ENCODE results near the gene POMZP3.
"Not testable (repeated sequence)": the region's sequence is repeated elsewhere in the genome, so short reads cannot be mapped to it uniquely, and the experiment has no call there.

Gene POMZP3

GRCh38 chr7:76626989-76627642 lies at the start of gene POMZP3:
POMZP3 (minus strand) TSS chr7:76627279; CDS start chr7:76626064, 1,215 bp downstream.
- DNase-seq, result peak; percentile 62

- not testable (repeated sequence) for DNase-seq
Measured at GRCh38 chr7:76675783-76676182, 48.7 kb upstream of the POMZP3 start.

- not testable (repeated sequence) for DNase-seq
Measured at GRCh38 chr7:76673346-76673745, 46.3 kb upstream of the POMZP3 start.

GRCh38 chr7:76659212-76659611 lies 32.1 kb upstream of the POMZP3 start:
- not testable (repeated sequence) for DNase-seq

GRCh38 chr7:76656425-76656824 lies 29.3 kb upstream of the POMZP3 start:
- DNase-seq, result not testable (repeated sequence)

- not testable (repeated sequence) for DNase-seq
Measured at GRCh38 chr7:76642620-76643019, 15.5 kb upstream of the POMZP3 start.

- not testable (repeated sequence) for DNase-seq
Measured at GRCh38 chr7:76637061-76637691, 10.1 kb upstream of the POMZP3 start.

- peak; percentile 56 for DNase-seq
Measured at GRCh38 chr7:76626581-76626980, 498 bp downstream of the POMZP3 start.

GRCh38 chr7:76619439-76620190 lies 7.5 kb downstream of the POMZP3 start:
- DNase-seq, result not testable (repeated sequence)

- not testable (repeated sequence) for DNase-seq
Measured at GRCh38 chr7:76613783-76614182, 13.3 kb downstream of the POMZP3 start.

- DNase-seq, result not testable (repeated sequence)
Measured at GRCh38 chr7:76612232-76612631, 14.8 kb downstream of the POMZP3 start.

GRCh38 chr7:76609864-76610263 lies 17.2 kb downstream of the POMZP3 start:
- DNase-seq, result not testable (repeated sequence)

GRCh38 chr7:76608469-76608868 lies 18.6 kb downstream of the POMZP3 start:
- DNase-seq, result peak; percentile 44

GRCh38 chr7:76606027-76606426 lies 21.1 kb downstream of the POMZP3 start:
- peak; percentile 76 for DNase-seq

- DNase-seq, result not testable (repeated sequence)
Measured at GRCh38 chr7:76600650-76601049, 26.4 kb downstream of the POMZP3 start.

- not testable (repeated sequence) for DNase-seq
Measured at GRCh38 chr7:76600116-76600482, 27.0 kb downstream of the POMZP3 start.

- not testable (repeated sequence) for DNase-seq
Measured at GRCh38 chr7:76598590-76599264, 28.4 kb downstream of the POMZP3 start.

GRCh38 chr7:76597288-76597687 lies 29.8 kb downstream of the POMZP3 start:
- DNase-seq, result not testable (repeated sequence)

- not testable (repeated sequence) for DNase-seq
Measured at GRCh38 chr7:76592694-76593093, 34.4 kb downstream of the POMZP3 start.

- not testable (repeated sequence) for DNase-seq
Measured at GRCh38 chr7:76591602-76592304, 35.3 kb downstream of the POMZP3 start.

GRCh38 chr7:76591033-76591432 lies 36.0 kb downstream of the POMZP3 start:
- not testable (repeated sequence) for DNase-seq

- DNase-seq, result not testable (repeated sequence)
Measured at GRCh38 chr7:76588586-76588985, 38.5 kb downstream of the POMZP3 start.

All from islet precursor cell (in vitro differentiated cells).